ENCODE results near the gene CTF1. TPM values are rescaled to one million over a fixed set of nuclear protein-coding genes. Genes with fewer than 3 reads are reported as not detected.

CTF1 gene
- total RNA-seq, 1 donor from 2014 or later: 6.0 TPM

- H3K27ac Mint-ChIP-seq (ENCODE audit: unreplicated experiment): no peak overlapping the region
- H3K4me1 Mint-ChIP-seq (ENCODE audit: unreplicated experiment): peaks cover 10% of the 10 kb centered on the region
- peaks cover 15% of the 10 kb centered on the region for H3K36me3 Mint-ChIP-seq (ENCODE audit: unreplicated experiment)
- TF ChIP-seq CTCF (IDR thresholded peaks at IDR 0.05): no peak
- H3K4me3 Mint-ChIP-seq (ENCODE audit: unreplicated experiment): no peak overlapping the region
- no peaks in the 10 kb centered on the region for H3K9me3 Mint-ChIP-seq (ENCODE audit: unreplicated experiment)
- H3K27me3 Mint-ChIP-seq (ENCODE audit: unreplicated experiment): no peaks in the 10 kb centered on the region
- no peak for DNase-seq (ENCODE audit: extremely low spot score, unreplicated experiment)
Observed at GRCh38 chr16:30927789-30928378, 31.5 kb downstream of the CTF1 start.

- Mint-ChIP-seq H3K4me1 (ENCODE audit: unreplicated experiment) (peaks cover 10% of the 10 kb centered on the region), H3K9me3 (ENCODE audit: unreplicated experiment) (no peaks in the 10 kb centered on the region), H3K4me3 (ENCODE audit: unreplicated experiment) (no peak overlapping the region), H3K27ac (ENCODE audit: unreplicated experiment) (no peak overlapping the region), H3K27me3 (ENCODE audit: unreplicated experiment) (no peaks in the 10 kb centered on the region), H3K36me3 (ENCODE audit: unreplicated experiment) (peaks cover 15% of the 10 kb centered on the region)
- TF ChIP-seq CTCF (IDR thresholded peaks at IDR 0.05): no peak
- no peak for DNase-seq (ENCODE audit: extremely low spot score, unreplicated experiment)
Observed at GRCh38 chr16:30928390-30928789, 32.0 kb downstream of the CTF1 start.

- H3K36me3 Mint-ChIP-seq (ENCODE audit: unreplicated experiment): peaks cover 15% of the 10 kb centered on the region
- H3K9me3 Mint-ChIP-seq (ENCODE audit: unreplicated experiment): no peaks in the 10 kb centered on the region
- peaks cover 10% of the 10 kb centered on the region for H3K4me1 Mint-ChIP-seq (ENCODE audit: unreplicated experiment)
- no peak for DNase-seq (ENCODE audit: extremely low spot score, unreplicated experiment)
- no peak for TF ChIP-seq CTCF (IDR thresholded peaks at IDR 0.05)
- H3K4me3 Mint-ChIP-seq (ENCODE audit: unreplicated experiment): no peak overlapping the region
- no peaks in the 10 kb centered on the region for H3K27me3 Mint-ChIP-seq (ENCODE audit: unreplicated experiment)
- H3K27ac Mint-ChIP-seq (ENCODE audit: unreplicated experiment): no peak overlapping the region
Observed at GRCh38 chr16:30929167-30929566, 32.8 kb downstream of the CTF1 start.

GRCh38 chr16:30930160-30930571, 33.8 kb downstream of the CTF1 start:
- Mint-ChIP-seq H3K4me3 (ENCODE audit: unreplicated experiment) (no peak overlapping the region), H3K9me3 (ENCODE audit: unreplicated experiment) (no peaks in the 10 kb centered on the region), H3K36me3 (ENCODE audit: unreplicated experiment) (peaks cover 15% of the 10 kb centered on the region), H3K27me3 (ENCODE audit: unreplicated experiment) (no peaks in the 10 kb centered on the region), H3K27ac (ENCODE audit: unreplicated experiment) (no peak overlapping the region), H3K4me1 (ENCODE audit: unreplicated experiment) (peaks cover 2% of the 10 kb centered on the region)
- TF ChIP-seq CTCF (IDR thresholded peaks at IDR 0.05): no peak
- no peak for DNase-seq (ENCODE audit: extremely low spot score, unreplicated experiment)

- no peaks in the 10 kb centered on the region for H3K4me1 Mint-ChIP-seq (ENCODE audit: unreplicated experiment)
- no peak for DNase-seq (ENCODE audit: extremely low spot score, unreplicated experiment)
- no peak for TF ChIP-seq CTCF (IDR thresholded peaks at IDR 0.05)
- no peak overlapping the region for H3K4me3 Mint-ChIP-seq (ENCODE audit: unreplicated experiment)
- H3K27me3 Mint-ChIP-seq (ENCODE audit: unreplicated experiment): no peaks in the 10 kb centered on the region
- peaks cover 14% of the 10 kb centered on the region for H3K36me3 Mint-ChIP-seq (ENCODE audit: unreplicated experiment)
- no peaks in the 10 kb centered on the region for H3K9me3 Mint-ChIP-seq (ENCODE audit: unreplicated experiment)
- H3K27ac Mint-ChIP-seq (ENCODE audit: unreplicated experiment): no peak overlapping the region
Observed at GRCh38 chr16:30931068-30931650, 34.7 kb downstream of the CTF1 start.

All from osteocyte (in vitro differentiated cells).